HG02981 (cell line): ENCODE data around the gene STX8.
"Not testable (repeated sequence)": the region's sequence is repeated elsewhere in the genome, so short reads cannot be mapped to it uniquely, and the experiment has no call there.

Experiments
- ATAC-seq: cut with Tn5 transposase; IDR thresholded peaks from one replicate; pipeline ENCODE4 v1.9.1; 2021; ENCODE audit warnings: mild to moderate bottlenecking, moderate library complexity; ENCODE audit not compliant: unreplicated experiment

The STX8 gene

GRCh38 chr17:9575381-9576101, at the start of gene STX8:
TSS of gene STX8 (minus strand) at chr17:9575820. CDS start at chr17:9575808, 12 bp downstream.
- peak; percentile 65 for ATAC-seq

DNA sequence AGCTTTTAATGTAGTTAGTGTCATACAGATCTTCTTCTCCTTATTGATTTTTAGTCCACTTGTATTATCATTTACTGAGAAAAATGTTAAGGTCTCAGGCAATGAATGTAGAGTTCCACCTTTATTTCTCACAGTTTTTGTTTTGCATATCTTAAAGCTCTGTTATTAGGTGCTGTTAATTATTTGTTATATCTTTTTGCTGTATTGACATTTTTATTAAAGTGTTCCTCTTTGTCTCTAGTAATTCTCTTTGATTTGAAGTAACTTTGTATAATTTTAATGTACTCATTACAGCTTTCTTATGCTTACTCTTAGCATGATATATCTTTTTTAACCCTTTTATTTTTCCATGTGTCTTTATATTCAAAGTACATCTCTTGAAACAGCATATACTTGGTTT, 47.3 kb upstream of the STX8 start:
- no peak for ATAC-seq

DNA sequence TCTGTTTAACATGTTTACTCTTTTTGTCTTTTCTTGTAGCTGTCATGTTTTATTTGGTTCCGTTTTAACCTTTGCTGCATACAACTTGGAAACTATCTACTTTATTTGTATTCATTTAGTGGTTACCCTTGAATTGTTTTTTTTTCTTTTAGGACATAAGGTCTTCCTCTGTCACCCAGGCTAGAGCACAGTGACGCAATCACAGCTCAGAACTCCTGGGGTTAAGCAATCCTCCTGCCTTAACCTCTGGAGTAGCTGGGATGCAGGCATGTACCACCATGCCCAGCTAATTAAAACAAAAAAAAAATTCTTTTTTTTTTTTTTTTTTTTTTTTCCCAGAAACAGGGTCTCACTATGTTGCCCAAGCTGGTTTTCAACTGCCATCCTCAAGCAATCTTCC, 39.9 kb upstream of the STX8 start:
- ATAC-seq: no peak

GRCh38 chr17:9612006-9612405, 36.4 kb upstream of the STX8 start:
- ATAC-seq: no peak

GRCh38 chr17:9611557-9611956, 35.9 kb upstream of the STX8 start:
- no peak for ATAC-seq

- ATAC-seq: not testable (repeated sequence)
Measured at GRCh38 chr17:9607058-9607457, 31.4 kb upstream of the STX8 start.

DNA sequence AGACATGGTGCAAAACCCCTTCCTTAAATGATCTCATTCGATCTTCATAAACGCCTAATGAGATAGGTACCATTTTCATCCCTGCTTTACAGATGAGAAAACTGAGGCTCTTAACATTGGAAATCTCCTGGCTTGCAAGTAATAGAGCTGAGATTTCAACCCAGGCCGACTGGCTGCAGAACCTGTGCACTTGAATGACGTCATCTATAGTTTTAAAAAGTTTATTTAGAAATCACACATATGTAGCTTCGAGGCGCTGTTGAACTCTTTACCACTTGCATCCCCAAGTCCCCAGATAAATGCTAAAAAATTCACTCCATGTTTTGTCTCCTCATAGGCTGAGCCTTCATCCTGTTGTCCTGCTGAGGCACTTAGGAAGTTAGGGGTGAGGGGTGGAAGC, 30.8 kb upstream of the STX8 start:
- ATAC-seq: no peak

DNA sequence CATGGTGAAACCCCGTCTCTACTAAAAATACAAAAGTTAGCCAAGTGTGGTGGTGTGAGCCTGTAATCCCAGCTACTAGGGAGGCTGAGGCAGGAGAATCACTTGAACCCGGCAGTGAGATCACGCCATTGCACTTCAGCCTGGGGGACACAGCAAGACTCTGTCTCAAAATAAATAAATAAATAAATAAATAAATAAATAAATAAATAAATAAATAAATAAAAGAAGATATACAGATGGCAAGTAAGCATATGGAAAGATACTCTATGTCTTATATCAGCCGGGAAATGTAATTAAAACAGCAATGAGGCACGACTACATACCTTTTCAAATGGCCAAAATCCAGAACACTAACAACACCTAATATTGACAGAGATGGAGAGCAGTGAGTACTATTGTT, 29.0 kb upstream of the STX8 start:
- ATAC-seq: not testable (repeated sequence)

DNA sequence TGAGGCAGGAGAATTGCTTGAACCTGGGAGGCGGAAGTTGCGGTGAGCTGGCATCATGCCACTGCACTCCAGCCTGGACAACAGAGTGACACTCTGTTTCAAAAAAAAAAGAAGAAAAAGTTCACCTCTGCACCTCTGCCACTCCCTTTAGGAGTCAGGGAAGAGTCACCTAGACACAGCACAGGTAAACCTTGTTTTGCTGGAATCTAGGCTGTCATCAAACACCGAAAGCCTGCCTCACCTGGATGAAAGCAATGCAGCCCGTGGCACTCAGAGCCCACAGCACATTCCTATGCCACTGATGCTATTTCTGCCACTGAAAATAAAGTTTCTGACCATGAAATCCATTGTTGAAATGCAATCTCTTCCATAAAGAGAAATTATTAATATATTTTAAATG, 23.0 kb upstream of the STX8 start:
- no peak for ATAC-seq

DNA sequence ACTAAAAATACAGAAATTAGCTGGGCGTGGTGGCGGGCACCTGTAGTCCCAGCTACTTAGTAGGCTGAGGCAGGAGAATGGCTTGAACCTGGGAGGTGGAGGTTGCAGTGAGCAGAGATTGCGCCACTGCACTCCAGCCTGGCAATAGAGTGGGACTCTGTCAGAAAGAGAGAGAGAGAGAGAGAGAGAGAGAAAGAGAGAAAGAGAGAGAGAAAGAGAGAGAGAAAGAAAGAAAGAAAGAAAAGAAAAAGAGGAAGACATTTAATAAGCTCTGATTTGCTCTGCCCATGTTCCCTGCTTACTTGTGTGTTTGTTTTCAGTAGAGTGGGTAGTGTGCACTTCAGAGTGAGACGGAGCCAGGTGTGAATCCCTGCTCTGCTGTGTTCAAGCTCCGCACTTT, 22.0 kb upstream of the STX8 start:
- ATAC-seq: not testable (repeated sequence)

DNA sequence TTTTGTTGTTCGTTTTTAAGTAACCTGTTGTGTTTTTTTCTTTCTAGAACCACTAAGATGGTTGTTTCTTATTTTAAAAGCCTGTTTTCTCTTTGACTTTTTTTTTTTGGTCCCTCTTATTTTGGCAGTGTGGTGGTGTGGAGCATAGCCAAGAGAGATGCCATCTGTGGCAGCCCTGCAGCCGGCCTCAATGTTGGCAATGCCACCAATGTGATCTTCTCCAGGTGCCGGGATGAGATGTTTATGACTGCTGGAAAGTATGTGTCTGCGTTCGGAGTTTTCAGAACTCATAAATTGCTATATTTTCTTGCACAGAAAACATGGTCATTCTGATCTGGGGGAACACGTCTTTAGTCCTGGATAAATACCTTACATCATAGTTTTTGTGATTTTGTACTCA, 18.4 kb upstream of the STX8 start:
- ATAC-seq: no peak

GRCh38 chr17:9587969-9588656, 12.5 kb upstream of the STX8 start:
- no peak for ATAC-seq

GRCh38 chr17:9577373-9577709, 1.7 kb upstream of the STX8 start:
- ATAC-seq: no peak

DNA sequence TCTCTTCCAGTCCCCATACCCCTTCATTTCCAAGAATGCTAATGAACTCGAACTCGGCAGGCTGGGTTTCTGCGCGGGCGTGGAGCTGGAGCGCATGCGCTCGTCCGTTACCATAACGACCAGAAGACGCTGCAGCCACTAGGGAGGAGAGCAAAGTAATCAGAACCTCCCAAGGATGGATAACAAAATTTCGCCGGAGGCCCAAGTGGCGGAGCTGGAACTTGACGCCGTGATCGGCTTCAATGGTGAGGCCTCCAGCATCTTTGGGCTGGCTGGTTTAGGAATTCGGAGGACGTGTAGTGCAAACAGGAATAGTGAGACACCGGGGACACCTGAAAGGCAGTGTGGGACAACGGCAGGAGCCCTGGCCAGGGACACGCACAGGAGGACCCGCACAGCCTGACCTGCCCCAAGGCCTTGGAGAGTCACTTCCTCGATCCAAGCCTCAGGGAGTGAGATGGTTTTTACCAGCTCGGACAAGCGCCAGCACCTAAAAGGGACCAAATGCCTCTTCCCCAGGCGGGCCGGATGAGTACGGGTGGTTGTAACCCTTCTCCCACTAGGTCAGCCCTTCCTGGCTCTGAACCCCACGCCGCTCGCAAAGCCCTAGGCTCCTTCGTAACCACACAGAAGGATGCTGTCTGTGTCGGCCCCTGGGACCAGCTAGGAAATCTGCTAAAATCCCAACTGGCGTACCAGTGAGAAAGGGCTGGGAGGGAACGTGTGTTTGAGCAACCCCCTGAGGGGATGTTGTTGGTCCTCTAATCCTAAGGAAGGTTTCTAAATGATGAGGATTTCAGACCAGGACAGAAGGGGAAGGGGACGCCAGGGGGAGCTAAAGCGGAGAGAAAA, 1.1 kb upstream of the STX8 start, which contains the start of gene CFAP52:
CFAP52 (plus strand) TSS at position 122 of the 852 bp plus-strand sequence; CDS start at position 176, 54 bp downstream.
- ATAC-seq: no peak

DNA sequence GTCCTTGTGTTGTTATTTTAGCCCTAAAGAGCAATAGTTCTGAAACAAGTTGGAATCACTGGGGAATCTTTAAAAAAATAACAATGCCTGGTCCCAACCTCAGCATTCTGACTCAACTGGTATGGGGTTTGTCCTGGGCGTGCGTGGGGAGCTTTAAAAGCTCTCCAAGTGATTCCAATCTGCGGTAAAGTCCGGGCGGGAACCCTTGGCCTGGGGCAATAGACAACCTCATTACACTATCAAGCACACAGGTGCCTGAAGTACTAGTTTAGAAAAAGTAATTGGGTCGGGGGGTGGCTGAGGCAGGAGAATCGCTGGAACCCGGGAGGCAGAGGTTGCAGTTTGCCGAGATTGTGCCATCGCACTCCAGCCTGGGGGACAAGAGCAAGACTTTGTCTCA, 4.4 kb downstream of the STX8 start:
- ATAC-seq: no peak

- no peak for ATAC-seq
Measured at GRCh38 chr17:9568957-9569588, 6.5 kb downstream of the STX8 start.

GRCh38 chr17:9568004-9568403, 7.6 kb downstream of the STX8 start:
- no peak for ATAC-seq

GRCh38 chr17:9566739-9567138, 8.9 kb downstream of the STX8 start:
- ATAC-seq: not testable (repeated sequence)

DNA sequence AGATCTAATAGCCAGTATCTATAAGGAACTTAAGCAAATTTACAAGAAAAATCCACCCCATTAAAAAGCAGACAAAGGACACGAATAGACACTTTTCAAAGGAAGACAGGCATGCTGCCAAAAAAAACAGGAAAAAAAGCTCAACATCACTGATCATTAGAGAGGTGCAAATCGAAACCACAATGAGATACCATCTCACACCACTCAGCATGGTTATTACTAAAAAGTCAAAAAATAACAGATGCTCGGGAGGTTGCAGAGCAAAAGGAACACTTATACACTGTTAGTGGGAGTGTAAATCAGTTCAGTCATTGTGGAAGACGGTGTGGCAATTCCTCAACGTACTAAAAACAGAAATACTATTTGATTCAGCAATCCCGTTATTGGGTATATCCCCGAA, 9.6 kb downstream of the STX8 start:
- ATAC-seq: no peak

DNA sequence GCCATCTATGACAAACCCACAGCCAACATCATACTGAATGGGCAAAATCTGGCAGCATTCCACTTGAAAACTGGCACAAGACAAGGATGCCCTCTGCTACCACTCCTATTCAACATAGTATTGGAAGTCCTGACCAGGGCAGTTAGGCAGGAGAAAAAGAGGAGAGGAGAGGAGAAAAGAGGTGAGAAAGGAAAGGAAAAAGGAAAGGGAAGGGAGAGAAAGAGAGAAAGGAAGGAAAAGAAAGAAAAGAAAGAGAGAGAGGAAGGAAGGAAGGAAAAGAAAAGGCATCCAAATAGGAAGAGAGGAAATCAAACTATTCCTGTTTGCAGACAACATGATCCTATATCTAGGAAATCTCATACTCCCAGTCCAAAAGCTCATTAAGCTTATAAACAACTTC, 11.5 kb downstream of the STX8 start:
- ATAC-seq: no peak

- no peak for ATAC-seq
Measured at GRCh38 chr17:9557857-9558256, 17.8 kb downstream of the STX8 start.
